ENCODE data around the gene GPR75. TPM values are rescaled to one million over a fixed set of nuclear protein-coding genes. Genes with fewer than 3 reads are reported as not detected.
A peak's percentile ranks its signal among the peaks of the same experiment; 100 is the strongest.

GPR75 gene
- total and polyA plus RNA-seq, 2 of the 13 experiments (the other 11 are each of a cell fraction or from before 2014, with no cell fraction given): 3.3 to 4.1 TPM

DNA sequence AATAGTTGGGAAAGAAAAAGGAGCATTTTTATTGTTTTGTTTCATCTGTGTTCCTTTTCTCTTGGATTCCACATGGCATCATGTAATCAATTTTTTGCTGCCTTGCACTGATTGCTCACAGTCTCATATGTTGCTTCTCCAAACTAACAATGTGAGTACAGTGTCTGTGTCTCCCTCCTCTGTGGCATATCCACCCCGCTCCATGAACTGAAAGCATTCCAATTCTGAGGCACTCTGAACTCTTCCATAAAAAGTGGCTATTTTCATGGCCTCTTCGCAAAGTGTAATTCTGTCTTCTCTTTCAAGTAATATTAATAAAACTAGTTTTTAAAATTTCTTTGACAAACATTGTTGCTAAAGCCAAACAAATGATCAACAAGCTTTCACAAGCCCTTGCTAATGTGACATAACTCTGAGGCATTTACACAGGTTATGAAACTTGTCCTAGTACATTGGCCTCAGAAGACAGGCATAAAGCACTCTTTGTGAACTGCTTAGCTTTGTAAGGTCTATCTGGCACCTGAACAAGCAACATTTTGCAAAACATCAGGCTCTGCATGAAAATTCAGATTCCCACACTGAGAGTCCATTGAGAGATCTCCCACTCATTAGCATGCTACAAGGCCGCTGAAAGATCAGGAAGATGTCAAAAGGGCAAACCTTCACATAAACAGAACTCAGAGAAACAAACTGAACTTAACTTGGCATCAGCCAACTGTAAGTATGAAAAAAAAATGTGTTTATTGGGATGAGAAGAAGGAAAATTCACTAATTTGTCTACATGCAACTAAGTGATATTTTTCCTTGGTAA, 33.0 kb downstream of the GPR75 start (continued):
- TF ChIP-seq, protein P1, sequence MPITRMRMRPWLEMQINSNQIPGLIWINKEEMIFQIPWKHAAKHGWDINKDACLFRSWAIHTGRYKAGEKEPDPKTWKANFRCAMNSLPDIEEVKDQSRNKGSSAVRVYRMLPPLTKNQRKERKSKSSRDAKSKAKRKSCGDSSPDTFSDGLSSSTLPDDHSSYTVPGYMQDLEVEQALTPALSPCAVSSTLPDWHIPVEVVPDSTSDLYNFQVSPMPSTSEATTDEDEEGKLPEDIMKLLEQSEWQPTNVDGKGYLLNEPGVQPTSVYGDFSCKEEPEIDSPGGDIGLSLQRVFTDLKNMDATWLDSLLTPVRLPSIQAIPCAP (CRISPR knock-in tag; IDR thresholded peaks at IDR 0.05; ENCODE audit: low read depth): no peak
- TF ChIP-seq IRX3 (CRISPR knock-in tag; IDR thresholded peaks at IDR 0.05; ENCODE audit: borderline replicate concordance, low read depth) (no peak), ZNF629 (CRISPR knock-in tag; conservative IDR thresholded peaks at IDR 0.05) (no peak; the same call in 1 of the 2 replicates), ZNF326 (CRISPR knock-in tag; IDR thresholded peaks at IDR 0.05; ENCODE audit: borderline replicate concordance) (no peak), TOPORS (CRISPR knock-in tag; IDR thresholded peaks at IDR 0.05) (peak; percentile 54; the same call in 1 of the 2 replicates), SP140L (CRISPR knock-in tag; IDR thresholded peaks at IDR 0.05; ENCODE audit: borderline replicate concordance) (peak; percentile 87), ASH2L (IDR thresholded peaks at IDR 0.05; ENCODE audit: insufficient read length, low read depth, low read length) (peak; percentile 91), THAP11 (CRISPR knock-in tag; IDR thresholded peaks at IDR 0.05) (peak; percentile 86), GATAD1 (CRISPR knock-in tag; IDR thresholded peaks at IDR 0.05) (peak; percentile 73), SRSF1 (optimal IDR thresholded peaks at IDR 0.05; ENCODE audit: low read depth, low read length) (no peak), JARID2 (CRISPR knock-in tag; IDR thresholded peaks at IDR 0.05; ENCODE audit: insufficient replicate concordance) (no peak), ZNF3 (CRISPR knock-in tag; IDR thresholded peaks at IDR 0.05) (peak; percentile 71), MIER2 (CRISPR knock-in tag; IDR thresholded peaks at IDR 0.05) (peak; percentile 87), EHMT2 (IDR thresholded peaks at IDR 0.05; ENCODE audit: borderline replicate concordance, low read depth, low read length) (peak; percentile 94; the same call in 1 of the 2 replicates), ETV5 (CRISPR knock-in tag; IDR thresholded peaks at IDR 0.05; ENCODE audit: borderline replicate concordance) (peak; percentile 74), SRSF4 (IDR thresholded peaks at IDR 0.05; ENCODE audit: low read depth, low read length, poor library complexity, severe bottlenecking) (no peak), ZNF34 (CRISPR knock-in tag; IDR thresholded peaks at IDR 0.05; ENCODE audit: borderline replicate concordance) (peak; percentile 76; the same call in 1 of the 2 replicates)
- TF ChIP-seq, protein P2, sequence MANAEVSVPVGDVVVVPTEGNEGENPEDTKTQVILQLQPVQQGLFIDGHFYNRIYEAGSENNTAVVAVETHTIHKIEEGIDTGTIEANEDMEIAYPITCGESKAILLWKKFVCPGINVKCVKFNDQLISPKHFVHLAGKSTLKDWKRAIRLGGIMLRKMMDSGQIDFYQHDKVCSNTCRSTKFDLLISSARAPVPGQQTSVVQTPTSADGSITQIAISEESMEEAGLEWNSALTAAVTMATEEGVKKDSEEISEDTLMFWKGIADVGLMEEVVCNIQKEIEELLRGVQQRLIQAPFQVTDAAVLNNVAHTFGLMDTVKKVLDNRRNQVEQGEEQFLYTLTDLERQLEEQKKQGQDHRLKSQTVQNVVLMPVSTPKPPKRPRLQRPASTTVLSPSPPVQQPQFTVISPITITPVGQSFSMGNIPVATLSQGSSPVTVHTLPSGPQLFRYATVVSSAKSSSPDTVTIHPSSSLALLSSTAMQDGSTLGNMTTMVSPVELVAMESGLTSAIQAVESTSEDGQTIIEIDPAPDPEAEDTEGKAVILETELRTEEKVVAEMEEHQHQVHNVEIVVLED (CRISPR knock-in tag; IDR thresholded peaks at IDR 0.05; ENCODE audit: borderline replicate concordance): peak; percentile 54; the same call in 1 of the 2 replicates
- TF ChIP-seq, protein P3, sequence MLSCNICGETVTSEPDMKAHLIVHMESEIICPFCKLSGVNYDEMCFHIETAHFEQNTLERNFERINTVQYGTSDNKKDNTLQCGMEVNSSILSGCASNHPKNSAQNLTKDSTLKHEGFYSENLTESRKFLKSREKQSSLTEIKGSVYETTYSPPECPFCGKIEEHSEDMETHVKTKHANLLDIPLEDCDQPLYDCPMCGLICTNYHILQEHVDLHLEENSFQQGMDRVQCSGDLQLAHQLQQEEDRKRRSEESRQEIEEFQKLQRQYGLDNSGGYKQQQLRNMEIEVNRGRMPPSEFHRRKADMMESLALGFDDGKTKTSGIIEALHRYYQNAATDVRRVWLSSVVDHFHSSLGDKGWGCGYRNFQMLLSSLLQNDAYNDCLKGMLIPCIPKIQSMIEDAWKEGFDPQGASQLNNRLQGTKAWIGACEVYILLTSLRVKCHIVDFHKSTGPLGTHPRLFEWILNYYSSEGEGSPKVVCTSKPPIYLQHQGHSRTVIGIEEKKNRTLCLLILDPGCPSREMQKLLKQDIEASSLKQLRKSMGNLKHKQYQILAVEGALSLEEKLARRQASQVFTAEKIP (CRISPR knock-in tag; IDR thresholded peaks at IDR 0.05; ENCODE audit: borderline replicate concordance): no peak
- TF ChIP-seq, protein P4, sequence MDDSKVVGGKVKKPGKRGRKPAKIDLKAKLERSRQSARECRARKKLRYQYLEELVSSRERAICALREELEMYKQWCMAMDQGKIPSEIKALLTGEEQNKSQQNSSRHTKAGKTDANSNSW (CRISPR knock-in tag; IDR thresholded peaks at IDR 0.05; ENCODE audit: borderline replicate concordance): no peak
- TF ChIP-seq, protein P5, sequence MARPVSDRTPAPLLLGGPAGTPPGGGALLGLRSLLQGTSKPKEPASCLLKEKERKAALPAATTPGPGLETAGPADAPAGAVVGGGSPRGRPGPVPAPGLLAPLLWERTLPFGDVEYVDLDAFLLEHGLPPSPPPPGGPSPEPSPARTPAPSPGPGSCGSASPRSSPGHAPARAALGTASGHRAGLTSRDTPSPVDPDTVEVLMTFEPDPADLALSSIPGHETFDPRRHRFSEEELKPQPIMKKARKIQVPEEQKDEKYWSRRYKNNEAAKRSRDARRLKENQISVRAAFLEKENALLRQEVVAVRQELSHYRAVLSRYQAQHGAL (CRISPR knock-in tag; IDR thresholded peaks at IDR 0.05; ENCODE audit: not compliant biosample characterization): no peak
- TF ChIP-seq, protein P6, sequence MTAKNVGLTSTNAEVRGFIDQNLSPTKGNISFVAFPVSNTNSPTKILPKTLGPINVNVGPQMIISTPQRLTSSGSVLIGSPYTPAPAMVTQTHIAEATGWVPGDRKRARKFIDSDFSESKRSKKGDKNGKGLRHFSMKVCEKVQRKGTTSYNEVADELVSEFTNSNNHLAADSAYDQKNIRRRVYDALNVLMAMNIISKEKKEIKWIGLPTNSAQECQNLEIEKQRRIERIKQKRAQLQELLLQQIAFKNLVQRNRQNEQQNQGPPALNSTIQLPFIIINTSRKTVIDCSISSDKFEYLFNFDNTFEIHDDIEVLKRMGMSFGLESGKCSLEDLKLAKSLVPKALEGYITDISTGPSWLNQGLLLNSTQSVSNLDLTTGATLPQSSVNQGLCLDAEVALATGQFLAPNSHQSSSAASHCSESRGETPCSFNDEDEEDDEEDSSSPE (CRISPR knock-in tag; IDR thresholded peaks at IDR 0.05): peak; percentile 59; the same call in 1 of the 2 replicates
